HG03575 (cell line): ENCODE measurements around the gene SLC25A17.
"Not testable (repeated sequence)": the region's sequence is repeated elsewhere in the genome, so short reads cannot be mapped to it uniquely, and the experiment has no call there.

Experiments used
- ATAC-seq: cut with Tn5 transposase; IDR thresholded peaks from one replicate; pipeline ENCODE4 v1.9.1; 2021; ENCODE audit not compliant: unreplicated experiment, insufficient number of reproducible peaks, low FRiP score; ENCODE audit errors: extremely low read depth

SLC25A17 gene

DNA sequence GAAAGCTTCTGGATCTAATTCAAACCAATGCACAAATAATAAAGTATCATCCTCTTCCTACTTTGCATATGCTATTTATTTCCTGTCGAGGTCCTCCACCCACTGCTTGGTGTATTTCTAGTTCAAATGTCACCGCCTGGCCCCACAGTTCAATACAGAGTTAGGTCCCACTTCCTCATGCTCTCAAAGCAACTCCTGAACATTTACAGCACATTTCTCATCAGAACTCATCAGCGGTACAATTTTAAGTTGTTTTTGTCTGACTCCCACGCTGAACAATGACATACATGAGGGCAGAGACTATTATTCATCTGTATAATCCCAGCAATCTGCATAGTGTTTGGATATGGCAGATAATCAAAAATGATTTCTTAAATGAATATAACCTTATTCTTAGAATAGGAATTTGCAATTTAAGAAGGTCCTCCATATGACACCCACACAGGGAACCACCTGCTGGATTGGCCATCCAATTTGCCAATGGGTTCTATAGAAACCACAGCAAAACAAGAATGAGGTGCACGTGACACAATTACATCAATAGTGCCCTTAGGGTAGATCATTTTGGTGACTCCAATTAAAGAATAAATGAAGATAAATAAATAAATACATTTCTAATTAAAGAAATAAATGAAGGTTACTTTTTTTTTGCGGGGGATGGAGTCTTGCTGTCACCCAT is 54.2 kb downstream of the SLC25A17 start:
- no peak for ATAC-seq

DNA sequence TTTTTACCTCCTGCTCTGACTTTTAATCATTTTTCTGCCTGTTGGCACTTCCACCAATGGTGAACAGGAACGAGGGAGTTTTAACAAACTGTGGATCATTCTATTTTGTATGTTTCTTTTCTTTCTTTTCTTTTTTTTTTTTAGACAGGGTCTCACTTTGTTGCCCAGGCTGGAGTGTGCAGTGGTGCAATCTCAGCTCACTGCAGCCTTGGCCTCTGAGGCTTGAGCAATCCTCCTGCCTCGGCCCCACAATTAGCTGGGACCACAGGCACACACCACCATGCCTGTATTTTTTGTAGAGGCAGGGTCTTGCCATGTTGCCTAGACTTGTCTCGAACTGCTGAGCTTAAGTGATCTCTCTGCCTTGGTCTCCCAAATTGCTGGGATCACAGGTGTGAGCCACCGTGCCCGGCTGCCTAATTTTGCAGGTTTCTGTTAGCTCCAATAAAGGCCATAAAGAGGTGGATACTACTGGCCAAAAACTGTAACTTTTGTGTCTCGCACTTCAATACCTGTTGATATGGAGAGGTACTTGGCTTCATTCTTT is 59.8 kb downstream of the SLC25A17 start:
- ATAC-seq, result no peak

DNA sequence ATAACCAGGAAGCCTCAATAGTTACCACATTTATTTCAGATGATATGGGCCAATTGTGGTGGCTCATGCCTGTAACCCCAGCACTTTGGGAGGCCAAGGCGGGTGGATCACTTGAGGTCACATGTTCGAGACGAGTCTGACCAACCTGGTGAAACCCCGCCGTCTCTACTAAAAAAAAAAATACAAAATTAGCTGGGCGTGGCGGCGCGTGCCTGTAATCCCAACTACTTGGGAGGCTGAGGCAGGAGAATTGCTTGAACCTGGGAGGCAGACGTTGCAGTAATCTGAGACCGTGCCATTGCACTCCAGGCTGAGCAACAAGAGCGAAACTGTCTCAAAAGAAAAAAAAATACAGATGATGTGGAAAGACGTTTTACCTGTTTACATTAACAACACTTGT is 60.3 kb downstream of the SLC25A17 start:
- not testable (repeated sequence) for ATAC-seq

DNA sequence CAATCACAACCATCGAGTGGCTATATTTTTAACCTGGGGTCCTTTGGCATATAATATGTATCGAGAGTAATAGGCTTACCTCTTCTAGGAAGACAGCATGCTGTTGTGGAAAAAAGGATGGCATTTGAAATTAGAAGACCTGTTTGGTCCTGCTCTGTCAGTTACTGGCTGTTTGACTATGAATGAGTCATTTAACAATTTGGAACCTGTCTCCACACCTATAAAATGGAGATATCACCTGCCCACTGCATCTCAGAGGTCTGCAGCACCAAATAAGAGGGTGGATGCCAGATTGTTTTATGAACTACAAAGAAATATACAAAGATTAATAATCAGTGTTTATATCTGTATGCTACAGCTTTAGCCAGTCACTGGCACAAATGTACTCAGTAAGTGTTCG is 60.8 kb downstream of the SLC25A17 start:
- ATAC-seq, result no peak

- ATAC-seq, result no peak
Observed at GRCh38 chr22:40757071-40757470, 62.1 kb downstream of the SLC25A17 start.

GRCh38 chr22:40753114-40753513 is 66.0 kb downstream of the SLC25A17 start:
- no peak for ATAC-seq

DNA sequence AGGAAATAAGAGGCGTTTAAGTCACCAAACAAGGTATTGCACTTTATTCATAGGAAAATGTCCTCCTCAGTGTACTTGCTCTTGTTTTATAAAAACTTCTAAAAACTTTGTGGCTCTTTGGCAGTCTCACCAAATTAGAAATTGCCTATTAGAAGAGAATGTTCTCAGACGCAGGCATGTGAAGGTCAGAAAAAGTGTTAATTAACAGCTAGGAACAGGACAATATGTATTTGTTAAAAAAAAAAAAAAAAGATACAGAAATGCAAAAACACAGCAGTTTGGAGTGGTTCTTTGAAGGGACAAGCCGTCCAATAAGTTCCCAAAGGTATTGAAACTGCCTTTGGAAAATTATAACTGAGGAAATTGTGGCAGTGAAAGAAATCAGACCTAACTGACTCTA is 67.9 kb downstream of the SLC25A17 start:
- ATAC-seq, result no peak

DNA sequence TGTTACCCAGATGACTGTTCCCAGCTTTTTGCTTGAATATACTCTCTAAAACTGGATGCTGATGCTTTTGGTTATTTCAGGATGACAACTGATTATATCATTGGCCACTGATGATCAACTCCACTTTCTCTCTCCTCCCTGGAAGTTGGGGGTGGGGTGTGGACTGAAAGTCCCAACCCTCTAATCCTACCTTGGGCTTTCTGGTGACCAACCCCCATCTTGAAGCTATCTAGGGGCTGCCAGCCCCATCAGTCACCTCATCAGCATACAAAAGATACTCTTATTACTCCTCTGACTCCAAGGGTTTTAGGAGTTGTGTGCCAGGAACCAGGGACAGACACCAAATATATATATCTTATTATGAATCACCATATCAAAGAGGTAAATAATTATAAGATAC is 69.3 kb downstream of the SLC25A17 start:
- no peak for ATAC-seq

GRCh38 chr22:40748388-40749355 is 70.5 kb downstream of the SLC25A17 start:
- ATAC-seq, result no peak

- no peak for ATAC-seq
Observed at GRCh38 chr22:40747361-40747760, 71.8 kb downstream of the SLC25A17 start.

DNA sequence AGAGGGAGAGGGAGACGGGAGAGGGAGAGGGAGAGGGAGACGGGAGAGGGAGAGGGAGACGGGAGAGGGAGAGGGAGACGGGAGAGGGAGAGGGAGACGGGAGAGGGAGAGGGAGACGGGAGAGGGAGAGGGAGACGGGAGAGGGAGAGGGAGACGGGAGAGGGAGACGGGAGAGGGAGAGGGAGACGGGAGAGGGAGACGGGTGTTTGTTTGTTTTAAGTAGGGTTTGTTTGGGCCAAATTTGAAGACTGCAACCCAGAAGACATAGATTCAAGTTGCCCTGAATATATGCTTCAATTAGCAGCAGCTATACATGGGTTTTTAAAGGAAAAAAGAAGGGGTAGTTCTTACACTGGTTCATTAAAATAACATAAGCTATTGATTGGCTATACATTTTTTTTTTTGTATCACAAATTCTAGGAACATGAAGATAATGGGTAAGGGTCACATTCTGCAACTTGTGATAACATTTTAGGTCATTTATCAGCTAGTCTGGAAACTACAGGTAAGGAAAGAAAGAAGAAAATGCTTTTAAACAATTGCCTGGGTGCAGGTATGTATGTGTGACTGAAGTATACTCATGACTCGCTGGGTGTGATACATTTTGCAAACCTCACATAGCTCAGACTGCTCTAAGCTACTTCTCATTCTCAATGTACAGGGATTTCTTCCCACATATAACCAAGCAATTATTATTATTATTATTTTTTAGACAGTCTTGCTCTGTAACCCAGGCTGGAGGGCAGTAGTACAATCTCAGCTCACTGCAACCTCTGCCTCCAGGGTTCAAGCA is 72.5 kb downstream of the SLC25A17 start:
- ATAC-seq, result no peak

- ATAC-seq, result no peak
Observed at GRCh38 chr22:40743768-40744167, 75.4 kb downstream of the SLC25A17 start.

DNA sequence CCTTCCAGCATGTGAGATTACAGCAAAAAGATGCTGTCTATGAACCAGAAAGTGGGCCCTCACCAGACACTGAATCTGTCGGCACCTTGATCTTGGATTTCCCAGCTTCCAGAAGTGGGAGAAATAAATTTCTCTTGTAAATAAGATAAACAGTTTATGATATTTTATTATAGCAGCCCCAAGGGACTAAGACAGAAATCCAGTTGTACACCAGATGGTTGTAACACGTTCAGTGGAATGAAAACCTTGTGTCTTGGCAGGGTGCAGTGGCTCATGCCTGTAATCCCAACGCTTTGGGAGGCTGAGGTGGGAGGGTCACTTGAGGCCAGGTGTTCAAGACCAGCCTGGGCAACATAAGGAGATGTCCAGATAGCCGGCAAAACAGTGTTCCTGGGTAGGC is 78.0 kb downstream of the SLC25A17 start:
- ATAC-seq, result no peak

DNA sequence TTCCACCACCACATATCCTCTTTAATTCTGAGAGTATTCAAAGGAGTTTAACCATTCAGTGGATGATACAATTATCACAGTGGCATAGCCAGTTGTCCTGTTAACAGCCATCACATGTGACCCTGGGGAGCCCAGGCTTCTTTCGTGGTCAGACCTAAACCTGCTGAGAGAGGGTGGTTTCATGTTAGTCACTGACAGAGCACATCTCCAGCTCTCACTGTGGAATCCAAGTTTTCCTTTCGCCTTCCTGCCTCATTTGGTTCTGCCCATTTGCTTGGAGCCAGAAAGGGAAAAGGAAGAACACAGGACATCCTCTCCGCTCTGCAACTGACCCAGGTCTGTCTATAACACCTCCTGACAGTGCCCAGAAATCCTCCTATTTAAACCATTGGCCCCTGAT is 79.4 kb downstream of the SLC25A17 start:
- ATAC-seq, result no peak

DNA sequence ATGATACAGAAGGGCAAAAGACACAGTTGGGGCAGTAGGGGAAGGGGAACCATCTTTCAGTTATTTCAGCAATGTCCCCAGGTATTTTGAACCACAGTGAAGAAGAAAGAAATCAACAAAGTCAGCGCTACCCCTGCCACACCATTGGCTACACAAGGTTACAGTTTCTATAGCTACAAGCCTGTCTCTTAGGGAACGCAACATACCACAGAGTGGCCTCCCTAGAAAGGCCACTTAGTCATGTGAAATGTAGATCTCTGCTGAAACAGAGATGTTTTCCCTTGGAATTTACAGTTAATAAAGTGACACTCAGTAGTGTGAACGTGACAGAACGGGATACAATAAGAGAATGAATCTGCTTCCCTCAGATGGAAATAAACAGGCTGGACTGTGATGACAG is 85.2 kb downstream of the SLC25A17 start:
- ATAC-seq, result no peak

DNA sequence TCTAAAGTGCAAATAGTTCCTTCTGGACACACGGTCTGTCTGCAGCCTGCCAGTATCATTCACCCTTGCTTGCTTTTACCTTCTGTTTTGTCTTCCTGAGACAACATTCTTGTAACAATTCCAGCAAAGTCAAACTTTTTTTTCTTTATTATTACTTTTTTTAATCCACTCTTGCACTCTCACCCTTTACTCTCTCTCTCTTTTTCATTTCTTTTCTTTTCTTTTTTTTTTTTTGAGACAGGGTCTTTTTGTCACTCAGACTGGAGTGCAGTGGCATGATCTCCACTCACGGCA is 86.2 kb downstream of the SLC25A17 start:
- ATAC-seq, result no peak

GRCh38 chr22:40729284-40729683 is 89.9 kb downstream of the SLC25A17 start:
- ATAC-seq, result no peak

GRCh38 chr22:40728731-40729189 is 90.4 kb downstream of the SLC25A17 start:
- no peak for ATAC-seq

DNA sequence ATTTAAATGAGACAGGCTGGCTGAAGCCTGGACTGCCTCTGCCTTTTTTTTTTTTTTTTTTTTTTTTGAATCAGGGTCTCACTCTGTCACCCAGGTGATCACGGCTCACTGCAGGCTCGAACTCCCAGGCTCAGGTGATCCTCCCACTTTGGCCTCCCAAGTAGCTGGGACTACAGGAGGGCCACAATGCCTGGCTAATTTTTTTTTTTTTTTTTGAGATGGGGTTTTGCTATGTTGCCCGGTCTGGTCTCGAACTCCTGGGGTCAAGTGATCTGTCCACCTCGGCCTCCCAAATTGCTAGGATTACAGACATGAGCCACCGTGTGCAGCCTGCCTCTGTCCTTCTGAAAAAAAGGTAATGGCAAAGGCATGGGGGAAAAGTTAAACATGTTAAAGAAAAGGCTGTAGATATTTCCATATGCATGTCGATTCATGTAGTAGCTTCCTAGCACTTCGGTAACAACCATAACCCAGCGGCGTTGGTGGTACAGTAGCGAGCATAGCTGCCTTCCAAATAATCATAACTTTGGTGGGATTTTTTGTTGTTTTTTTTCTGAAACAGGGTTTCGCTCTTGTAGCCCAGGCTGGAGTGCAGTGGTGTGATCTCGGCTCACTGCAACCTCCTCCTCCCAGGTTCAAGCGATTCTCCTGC is 91.1 kb downstream of the SLC25A17 start:
- no peak for ATAC-seq
